ENCODE results near the gene SPTAN1.

Gene SPTAN1

GRCh38 chr9:128611600-128612394 is 59.4 kb downstream of the SPTAN1 start:
- H3K36me3 ChIP-seq (ENCODE audit: insufficient read depth, low read length) = peaks cover 74% of the 10 kb centered on the region; the same call in 1 of the 2 replicates

GRCh38 chr9:128614728-128615127 is 62.3 kb downstream of the SPTAN1 start:
- TF ChIP-seq CTCF (conservative IDR thresholded peaks at IDR 0.05; ENCODE audit: low read length) (no peak), EZH2phosphoT487 (IDR thresholded peaks at IDR 0.05; ENCODE audit: borderline replicate concordance) (no peak)
- Histone ChIP-seq H4K20me1 (ENCODE audit: insufficient read depth, low read length, poor library complexity, severe bottlenecking) (no peaks in the 10 kb centered on the region), H3K4me2 (ENCODE audit: low read depth, low read length, poor library complexity, severe bottlenecking) (no peak overlapping the region), H3F3A (ENCODE audit: low read depth) (no peaks in the 10 kb centered on the region), H3K36me3 (ENCODE audit: insufficient read depth, low read length) (peaks cover 71% of the 10 kb centered on the region; the same call in 1 of the 2 replicates), H3K4me1 (ENCODE audit: insufficient read depth, low read length, poor library complexity, severe bottlenecking) (no peaks in the 10 kb centered on the region), H3K27me3 (ENCODE audit: insufficient read depth, low read length, poor library complexity, severe bottlenecking) (no peaks in the 10 kb centered on the region), H2AFZ (ENCODE audit: low read length) (no peak overlapping the region), H3K9me3 (ENCODE audit: insufficient read depth, low read depth, low read length) (no peaks in the 10 kb centered on the region), H3K9me2 (replicated peaks; ENCODE audit: low read depth, low read length) (no peaks in the 10 kb centered on the region), H3K9ac (ENCODE audit: low read depth, low read length, poor library complexity, severe bottlenecking) (no peak overlapping the region), H3K79me2 (ENCODE audit: insufficient read depth, low read length) (no peaks in the 10 kb centered on the region), H3K4me3 (ENCODE audit: low read length, poor library complexity, severe bottlenecking) (no peak overlapping the region)

More at GRCh38 chr9:128611600-128612394, 59.4 kb downstream of the SPTAN1 start:
- Histone ChIP-seq H3K79me2 (ENCODE audit: insufficient read depth, low read length) (no peaks in the 10 kb centered on the region), H3K27me3 (ENCODE audit: insufficient read depth, low read length, poor library complexity, severe bottlenecking) (no peaks in the 10 kb centered on the region), H4K20me1 (ENCODE audit: insufficient read depth, low read length, poor library complexity, severe bottlenecking) (no peaks in the 10 kb centered on the region), H3K4me3 (ENCODE audit: low read length, poor library complexity, severe bottlenecking) (no peak overlapping the region), H3F3A (ENCODE audit: low read depth) (no peaks in the 10 kb centered on the region), H3K4me2 (ENCODE audit: low read depth, low read length, poor library complexity, severe bottlenecking) (no peak overlapping the region), H3K4me1 (ENCODE audit: insufficient read depth, low read length, poor library complexity, severe bottlenecking) (no peaks in the 10 kb centered on the region), H3K9ac (ENCODE audit: low read depth, low read length, poor library complexity, severe bottlenecking) (no peak overlapping the region), H3K9me2 (replicated peaks; ENCODE audit: low read depth, low read length) (no peaks in the 10 kb centered on the region), H2AFZ (ENCODE audit: low read length) (no peak overlapping the region), H3K9me3 (ENCODE audit: insufficient read depth, low read depth, low read length) (no peaks in the 10 kb centered on the region)
- no peak for TF ChIP-seq CTCF (conservative IDR thresholded peaks at IDR 0.05; ENCODE audit: low read length)
- no peak for TF ChIP-seq EZH2phosphoT487 (IDR thresholded peaks at IDR 0.05; ENCODE audit: borderline replicate concordance)

GRCh38 chr9:128615571-128615970 is 63.2 kb downstream of the SPTAN1 start:
- no peak for TF ChIP-seq CTCF (conservative IDR thresholded peaks at IDR 0.05; ENCODE audit: low read length)
- no peak for TF ChIP-seq EZH2phosphoT487 (IDR thresholded peaks at IDR 0.05; ENCODE audit: borderline replicate concordance)
- peaks cover 73% of the 10 kb centered on the region; the same call in 1 of the 2 replicates for H3K36me3 ChIP-seq (ENCODE audit: insufficient read depth, low read length)
- no peak overlapping the region for H3K9ac ChIP-seq (ENCODE audit: low read depth, low read length, poor library complexity, severe bottlenecking)

More at GRCh38 chr9:128615571-128615970, 63.2 kb downstream of the SPTAN1 start:
- Histone ChIP-seq H2AFZ (ENCODE audit: low read length) (no peak overlapping the region), H3F3A (ENCODE audit: low read depth) (no peaks in the 10 kb centered on the region), H3K4me1 (ENCODE audit: insufficient read depth, low read length, poor library complexity, severe bottlenecking) (no peaks in the 10 kb centered on the region), H3K4me2 (ENCODE audit: low read depth, low read length, poor library complexity, severe bottlenecking) (no peak overlapping the region), H3K9me2 (replicated peaks; ENCODE audit: low read depth, low read length) (no peaks in the 10 kb centered on the region), H3K4me3 (ENCODE audit: low read length, poor library complexity, severe bottlenecking) (no peak overlapping the region), H3K9me3 (ENCODE audit: insufficient read depth, low read depth, low read length) (no peaks in the 10 kb centered on the region), H4K20me1 (ENCODE audit: insufficient read depth, low read length, poor library complexity, severe bottlenecking) (no peaks in the 10 kb centered on the region), H3K27me3 (ENCODE audit: insufficient read depth, low read length, poor library complexity, severe bottlenecking) (no peaks in the 10 kb centered on the region), H3K79me2 (ENCODE audit: insufficient read depth, low read length) (no peaks in the 10 kb centered on the region)

All from Loucy (cell line).